Panc1 (cell line): ENCODE results near the gene TEX52.

Source experiments
- CTCF ChIP-seq: fragments of 450-650 bp; IDR thresholded peaks from 2 replicates; pipeline ENCODE4 v1.5.1; 2017; ENCODE audit warnings: mild to moderate bottlenecking
- TF ChIP-seq, protein P1 (sequence below), 2 experiments: IDR thresholded peaks; 2 replicates each; pipeline ENCODE4 v1.6.1; 2011 to 2012; ENCODE audit warnings: low read depth in 2 of 2, control low read depth in 1 of 2, low read length in 1 of 2, mild to moderate bottlenecking in 1 of 2, moderate library complexity in 1 of 2; ENCODE audit not compliant: insufficient read depth in 1 of 2

DNA sequence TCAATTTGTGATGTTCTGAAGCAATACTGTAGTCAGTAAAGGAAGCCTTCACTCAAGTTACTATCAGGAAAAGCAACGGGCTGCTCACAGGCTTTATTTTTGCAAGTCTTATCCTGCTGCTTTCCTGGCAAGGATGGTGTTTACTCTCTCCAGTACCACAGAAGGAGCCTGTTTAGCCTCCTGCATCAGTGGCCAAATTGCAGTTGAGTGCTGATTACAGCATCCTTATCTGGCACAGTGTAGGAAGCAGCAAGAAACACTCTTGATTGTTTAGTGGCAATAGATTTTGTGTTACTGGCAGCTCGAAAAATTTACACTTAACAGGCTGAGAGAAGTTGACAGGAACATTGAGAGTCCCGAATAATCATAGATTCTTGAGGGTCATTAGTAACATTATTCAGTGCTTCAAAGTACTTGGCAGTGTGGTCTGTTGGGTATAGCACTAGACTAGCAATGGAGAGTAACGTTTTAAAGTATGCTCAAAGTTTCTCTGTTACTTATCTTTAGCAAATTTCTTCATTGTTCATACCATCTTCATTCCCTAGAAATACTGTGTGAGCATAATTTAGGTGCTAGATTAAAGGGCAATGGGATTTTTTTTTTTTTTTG lies 45.5 kb upstream of the TEX52 start:
- TF ChIP-seq CTCF, result no peak
- TF ChIP-seq, protein P1, sequence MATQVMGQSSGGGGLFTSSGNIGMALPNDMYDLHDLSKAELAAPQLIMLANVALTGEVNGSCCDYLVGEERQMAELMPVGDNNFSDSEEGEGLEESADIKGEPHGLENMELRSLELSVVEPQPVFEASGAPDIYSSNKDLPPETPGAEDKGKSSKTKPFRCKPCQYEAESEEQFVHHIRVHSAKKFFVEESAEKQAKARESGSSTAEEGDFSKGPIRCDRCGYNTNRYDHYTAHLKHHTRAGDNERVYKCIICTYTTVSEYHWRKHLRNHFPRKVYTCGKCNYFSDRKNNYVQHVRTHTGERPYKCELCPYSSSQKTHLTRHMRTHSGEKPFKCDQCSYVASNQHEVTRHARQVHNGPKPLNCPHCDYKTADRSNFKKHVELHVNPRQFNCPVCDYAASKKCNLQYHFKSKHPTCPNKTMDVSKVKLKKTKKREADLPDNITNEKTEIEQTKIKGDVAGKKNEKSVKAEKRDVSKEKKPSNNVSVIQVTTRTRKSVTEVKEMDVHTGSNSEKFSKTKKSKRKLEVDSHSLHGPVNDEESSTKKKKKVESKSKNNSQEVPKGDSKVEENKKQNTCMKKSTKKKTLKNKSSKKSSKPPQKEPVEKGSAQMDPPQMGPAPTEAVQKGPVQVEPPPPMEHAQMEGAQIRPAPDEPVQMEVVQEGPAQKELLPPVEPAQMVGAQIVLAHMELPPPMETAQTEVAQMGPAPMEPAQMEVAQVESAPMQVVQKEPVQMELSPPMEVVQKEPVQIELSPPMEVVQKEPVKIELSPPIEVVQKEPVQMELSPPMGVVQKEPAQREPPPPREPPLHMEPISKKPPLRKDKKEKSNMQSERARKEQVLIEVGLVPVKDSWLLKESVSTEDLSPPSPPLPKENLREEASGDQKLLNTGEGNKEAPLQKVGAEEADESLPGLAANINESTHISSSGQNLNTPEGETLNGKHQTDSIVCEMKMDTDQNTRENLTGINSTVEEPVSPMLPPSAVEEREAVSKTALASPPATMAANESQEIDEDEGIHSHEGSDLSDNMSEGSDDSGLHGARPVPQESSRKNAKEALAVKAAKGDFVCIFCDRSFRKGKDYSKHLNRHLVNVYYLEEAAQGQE (IDR thresholded peaks at IDR 0.05; ENCODE audit: insufficient read depth in 1 of 2, low read depth in 2 of 2, low read length in 1 of 2), result no peak
